Hematopoietic multipotent progenitor cell treated with erythropoietin and hydrocortisone succinate and interleukin-3 and kit ligand, for 17 days (in vitro differentiated cells): ENCODE data around the gene SET.
A peak's percentile ranks its signal among the peaks of the same experiment; 100 is the strongest.

Experiments used
- DNase-seq: peaks from one replicate; pipeline ENCODE4 v3.0.0-alpha.2; 2015; ENCODE audit warnings: low spot score

Gene SET

GRCh38 chr9:128713411-128713780 is 24.4 kb downstream of the SET start:
- no peak for DNase-seq

DNA sequence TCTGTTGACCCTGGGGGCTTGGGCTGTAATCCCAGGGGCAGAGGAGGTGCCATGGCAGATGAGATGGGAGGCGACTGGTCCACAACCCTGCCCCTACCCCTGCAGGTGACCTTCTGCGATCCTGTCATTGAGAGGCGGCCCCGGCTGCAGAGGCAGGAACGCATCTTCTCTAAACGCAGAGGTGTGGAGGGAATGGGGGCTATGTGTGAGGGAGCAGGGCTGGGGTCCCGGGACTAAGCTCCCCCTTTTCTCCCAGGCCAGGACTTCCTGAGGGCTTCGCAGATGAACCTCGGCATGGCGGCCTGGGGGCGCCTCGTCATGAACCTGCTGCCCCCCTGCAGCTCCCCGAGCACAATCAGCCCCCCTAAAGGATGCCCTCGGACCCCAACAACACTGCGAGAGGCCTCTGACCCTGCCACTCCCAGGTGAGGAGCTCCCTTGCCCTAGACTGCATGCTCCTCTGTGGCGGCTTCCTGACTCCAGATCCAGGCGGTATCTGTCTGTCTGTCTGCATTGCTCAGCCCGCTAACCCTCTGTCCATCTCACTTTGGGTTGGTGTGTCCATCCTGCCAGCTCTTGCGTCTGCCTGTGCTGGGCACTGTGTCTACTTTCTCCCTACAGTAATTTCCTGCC is 25.0 kb downstream of the SET start:
- no peak for DNase-seq

GRCh38 chr9:128714586-128715435 is 25.8 kb downstream of the SET start:
- no peak for DNase-seq

DNA sequence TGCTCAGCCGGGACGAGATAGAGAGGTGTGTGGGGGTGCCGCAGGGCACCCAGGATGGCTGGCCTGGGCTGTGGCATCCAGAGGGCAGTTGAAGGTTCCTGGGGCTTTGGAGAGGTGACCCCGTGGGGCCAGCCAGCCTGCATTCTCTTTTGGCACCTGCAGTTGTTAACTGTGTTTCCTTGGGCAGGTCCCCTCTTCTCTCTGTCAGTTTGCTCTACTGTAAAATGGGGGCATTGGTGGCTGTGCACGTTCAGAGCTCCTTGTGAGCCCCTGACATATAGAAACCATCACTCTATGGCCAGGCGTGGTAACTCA is 26.4 kb downstream of the SET start:
- no peak for DNase-seq

GRCh38 chr9:128716581-128717254 is 27.7 kb downstream of the SET start:
- no peak for DNase-seq

- DNase-seq = no peak
Observed at GRCh38 chr9:128718047-128718446, 29.0 kb downstream of the SET start.

DNA sequence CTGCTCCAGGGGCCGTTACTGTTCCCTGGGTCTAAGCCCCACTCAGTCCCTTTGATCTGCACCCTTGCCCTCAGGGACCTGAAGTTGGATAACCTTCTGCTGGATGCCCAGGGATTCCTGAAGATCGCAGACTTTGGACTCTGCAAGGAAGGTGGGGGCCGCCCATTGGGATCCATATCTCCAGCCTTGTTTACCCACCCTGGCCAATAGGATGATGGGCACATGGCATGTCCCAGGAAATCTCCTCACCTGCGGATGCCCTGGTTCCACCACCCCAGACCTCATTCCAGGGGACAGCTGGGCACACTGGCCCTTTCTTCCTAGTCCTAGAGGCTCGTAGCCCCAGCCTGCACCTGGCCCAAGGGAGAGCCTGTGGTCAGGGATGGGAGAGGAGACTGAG is 29.5 kb downstream of the SET start:
- no peak for DNase-seq

DNA sequence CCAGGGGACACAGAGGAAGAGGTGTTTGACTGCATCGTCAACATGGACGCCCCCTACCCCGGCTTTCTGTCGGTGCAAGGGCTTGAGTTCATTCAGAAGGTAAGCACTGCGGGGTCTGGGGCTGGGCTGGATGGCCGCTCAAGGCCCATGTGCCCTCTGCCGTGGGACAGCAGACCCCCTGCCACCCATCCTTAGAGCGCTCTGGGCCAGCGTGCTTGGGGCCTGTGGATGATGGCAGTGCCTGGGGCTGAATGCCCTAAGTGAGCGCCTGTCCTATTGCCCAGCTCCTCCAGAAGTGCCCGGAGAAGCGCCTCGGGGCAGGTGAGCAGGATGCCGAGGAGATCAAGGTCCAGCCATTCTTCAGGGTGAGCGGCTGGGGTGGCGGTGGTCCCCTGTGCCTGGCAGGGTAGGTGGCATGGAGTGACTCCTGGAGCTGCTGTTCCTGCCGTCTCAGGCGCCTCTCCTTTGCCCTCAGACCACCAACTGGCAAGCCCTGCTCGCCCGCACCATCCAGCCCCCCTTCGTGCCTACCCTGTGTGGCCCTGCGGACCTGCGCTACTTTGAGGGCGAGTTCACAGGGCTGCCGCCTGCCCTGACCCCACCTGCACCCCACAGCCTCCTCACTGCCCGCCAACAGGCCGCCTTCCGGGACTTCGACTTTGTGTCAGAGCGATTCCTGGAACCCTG is 31.0 kb downstream of the SET start:
- no peak for DNase-seq

GRCh38 chr9:128720841-128721486 is 31.9 kb downstream of the SET start:
- DNase-seq = no peak

DNA sequence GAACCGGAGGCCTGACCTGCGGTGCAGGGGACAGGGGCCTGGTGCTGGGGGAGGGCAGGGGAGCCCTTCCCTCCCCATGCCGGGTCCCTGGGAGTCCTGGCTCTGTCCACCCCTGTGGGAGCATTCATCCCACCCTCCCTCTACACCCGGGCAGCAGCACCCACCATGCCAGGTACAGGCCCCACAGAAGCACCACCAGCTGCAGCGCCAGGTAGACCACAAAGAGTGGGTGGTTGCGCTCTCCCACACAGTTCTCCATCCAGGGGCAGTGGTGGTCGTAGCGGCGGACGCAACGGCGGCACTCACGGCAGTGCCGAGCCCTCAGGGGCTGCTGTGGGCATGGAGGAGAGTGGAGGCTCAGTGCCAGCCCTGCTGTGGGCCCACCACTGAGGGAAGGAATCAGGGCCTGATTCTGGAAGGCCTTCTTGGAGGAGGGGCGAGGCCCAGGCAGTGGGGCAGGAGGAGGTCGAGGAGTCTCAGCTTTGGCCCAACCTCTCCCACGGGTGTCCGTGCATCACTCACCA is 32.5 kb downstream of the SET start:
- DNase-seq = no peak

DNA sequence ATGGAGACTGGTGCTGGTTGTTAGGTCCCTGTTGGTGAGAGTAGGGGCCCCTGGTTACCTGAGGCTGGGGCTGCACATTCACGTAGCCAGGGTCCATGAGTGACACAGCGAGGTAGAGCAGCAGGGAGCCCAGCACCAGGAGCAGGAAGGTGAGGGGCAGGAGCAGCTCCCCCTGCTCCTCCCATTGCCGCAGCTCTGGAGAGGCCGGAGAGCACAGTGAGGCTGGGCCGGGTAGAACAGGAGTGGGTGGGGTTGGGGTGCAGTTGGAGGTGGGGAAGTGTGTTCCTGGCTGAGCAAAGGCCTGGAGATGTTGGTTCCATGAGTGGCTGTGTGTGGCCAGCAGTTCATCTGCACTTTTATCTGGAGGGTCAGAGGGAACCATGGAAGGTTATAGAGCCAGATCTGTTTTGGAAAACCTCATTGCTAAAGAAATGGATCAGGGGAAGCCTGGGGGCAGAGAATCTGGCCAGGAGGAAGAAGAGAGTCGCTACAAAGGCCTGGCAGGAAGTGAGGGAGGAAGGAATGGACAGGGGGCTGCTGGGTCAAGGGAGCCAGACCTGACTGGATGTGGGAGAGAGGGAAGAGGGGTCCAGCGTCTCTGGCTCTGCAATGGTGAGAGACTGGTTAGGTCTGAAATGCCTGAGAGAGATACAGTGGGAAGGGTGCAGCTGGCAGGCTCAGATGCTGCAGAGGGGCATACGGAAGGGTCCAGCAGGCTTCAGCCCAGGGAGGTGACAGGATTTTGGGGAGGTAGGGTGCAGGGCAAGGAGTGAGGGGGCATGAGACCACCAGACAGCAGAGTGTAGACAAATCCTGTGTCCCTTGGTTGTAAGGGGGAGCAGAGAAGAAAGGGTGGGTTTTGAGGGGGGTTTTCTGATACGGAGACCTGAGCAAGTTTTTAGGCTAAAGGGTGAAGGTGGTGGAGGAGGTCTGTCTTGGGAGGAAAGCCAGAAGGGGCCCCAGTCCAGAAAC is 33.6 kb downstream of the SET start:
- no peak for DNase-seq

- DNase-seq = no peak
Observed at GRCh38 chr9:128723352-128723865, 34.4 kb downstream of the SET start.

GRCh38 chr9:128723866-128724743 is 35.1 kb downstream of the SET start, which contains the start of gene ZDHHC12:
Gene ZDHHC12, minus strand, starts transcription at chr9:128724127. Its CDS starts 34 bp downstream, at chr9:128724093.
- DNase-seq = peak; percentile 93

- peak; percentile 49 for DNase-seq
Observed at GRCh38 chr9:128724744-128725211, 35.8 kb downstream of the SET start.

DNA sequence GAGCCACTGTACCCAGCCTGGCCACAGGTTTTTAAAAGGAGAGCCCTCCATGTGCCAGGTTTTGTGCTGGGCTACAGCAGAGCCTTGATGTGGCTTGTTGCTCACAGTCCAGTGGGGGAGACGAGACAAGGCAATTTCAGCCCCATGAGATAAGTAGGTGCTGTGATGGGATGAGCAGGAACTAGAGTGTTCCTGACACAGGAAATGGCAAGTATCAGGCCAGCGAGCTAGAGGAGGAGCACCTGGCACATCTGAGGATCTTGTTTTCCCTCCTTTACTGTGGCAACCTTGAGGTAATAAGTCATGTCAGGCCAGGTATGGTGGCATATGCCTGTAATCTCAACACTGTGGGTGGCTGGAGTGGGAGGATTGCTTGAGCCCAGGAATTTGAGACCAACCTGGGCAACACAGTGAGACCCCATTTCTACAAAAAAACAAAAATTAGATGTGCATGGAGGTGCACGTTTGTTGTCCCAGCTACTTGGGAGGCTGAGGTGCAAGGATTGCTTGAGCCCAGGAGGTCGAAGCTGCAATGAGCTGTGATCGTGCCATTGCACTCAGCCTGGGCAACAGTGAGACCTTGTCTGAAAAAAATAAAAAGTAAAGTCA is 38.7 kb downstream of the SET start:
- no peak for DNase-seq

DNA sequence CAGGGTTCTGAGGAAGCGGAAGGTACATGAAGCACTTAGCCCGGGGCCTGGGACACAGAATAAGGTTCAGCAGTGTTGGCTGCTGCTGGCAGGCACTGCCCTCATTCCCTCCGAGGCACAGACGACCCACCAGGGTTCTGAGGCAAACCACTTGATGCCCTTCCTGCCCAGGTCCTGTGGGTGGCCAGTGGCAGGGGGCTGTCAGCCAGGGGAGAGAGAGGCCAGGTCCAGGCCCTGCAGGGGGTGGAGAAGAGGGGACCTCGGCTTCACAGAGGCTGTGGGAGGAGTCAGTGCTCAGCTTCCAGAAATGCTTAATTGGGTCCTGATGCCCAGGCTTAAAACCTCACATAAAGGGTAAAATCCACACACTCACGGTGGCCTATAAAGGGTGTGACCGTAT is 39.3 kb downstream of the SET start:
- no peak for DNase-seq

DNA sequence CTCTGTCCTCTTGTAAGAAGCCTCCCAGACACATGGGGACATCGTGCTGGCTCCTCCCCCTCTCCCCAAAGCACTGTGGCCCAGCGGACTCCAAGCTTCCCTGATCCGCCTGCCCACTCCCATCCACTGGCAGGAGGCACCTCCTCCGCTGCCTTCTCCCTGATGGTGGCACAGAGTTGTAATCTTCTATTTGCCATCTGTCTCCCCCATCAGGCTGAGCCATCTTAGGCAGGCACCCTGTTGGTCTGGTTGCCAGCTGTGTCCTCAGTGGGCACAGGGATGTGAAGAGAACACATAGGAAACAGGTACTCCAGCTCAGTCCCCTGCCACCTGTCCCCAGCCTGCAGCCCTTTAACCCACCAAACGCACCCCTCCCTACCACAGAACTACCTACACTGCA is 40.3 kb downstream of the SET start:
- no peak for DNase-seq

DNA sequence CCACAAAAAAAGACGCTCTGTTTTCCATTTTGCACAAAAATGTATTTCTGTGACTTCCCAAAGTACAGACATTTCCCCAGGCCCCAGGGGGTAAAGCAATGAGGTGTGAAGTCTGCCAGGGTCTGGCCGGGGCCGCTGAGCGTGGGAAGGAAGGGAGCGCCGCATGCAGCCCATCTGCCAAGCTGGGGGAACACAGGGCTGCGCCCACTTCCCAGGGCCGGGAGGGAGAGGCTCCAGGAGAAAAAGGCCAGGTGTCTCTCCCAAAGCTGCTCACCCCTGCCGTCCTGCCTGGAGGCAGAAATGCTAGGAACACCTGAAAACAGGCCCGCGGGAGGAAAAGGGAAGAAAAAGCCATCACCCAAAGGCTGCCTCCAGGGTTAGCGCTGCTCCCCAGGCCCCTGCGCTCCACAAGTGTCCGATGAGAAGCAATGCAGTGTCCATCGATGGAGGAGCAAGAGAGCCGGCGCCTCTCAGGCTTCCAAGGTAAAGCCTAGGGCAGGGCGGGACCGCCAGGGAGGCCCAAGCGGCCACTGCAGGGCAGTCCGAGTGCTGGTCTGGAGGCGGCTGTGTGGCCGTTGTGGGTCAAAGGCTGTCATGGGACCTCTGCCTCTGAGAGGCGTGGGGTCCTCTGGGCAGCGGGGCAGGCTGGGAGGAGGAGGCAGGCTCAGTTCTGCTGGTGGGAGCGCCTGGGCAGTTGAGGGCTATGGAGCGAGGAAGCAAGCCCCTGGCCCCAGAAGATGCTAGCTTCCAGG is 40.9 kb downstream of the SET start:
- no peak for DNase-seq
